Neural progenitor cell (in vitro differentiated cells): ENCODE measurements around the gene CLEC10A.

Source experiments
- CTCF ChIP-seq: fragments of 200-600 bp; sonication (generic); IDR thresholded peaks from 2 replicates; pipeline ENCODE4 v1.5.1; 2017; ENCODE audit warnings: antibody characterized with exemption, mild to moderate bottlenecking
- EZH2 ChIP-seq: fragments of 200-600 bp; sonication (generic); IDR thresholded peaks from 2 replicates; pipeline ENCODE4 v1.6.1; 2017; ENCODE audit warnings: antibody characterized with exemption, mild to moderate bottlenecking, moderate library complexity
- EZH2phosphoT487 ChIP-seq: fragments of 200-600 bp; sonication (generic); IDR thresholded peaks from 2 replicates; pipeline ENCODE4 v1.6.1; 2017; ENCODE audit warnings: antibody characterized with exemption

DNA sequence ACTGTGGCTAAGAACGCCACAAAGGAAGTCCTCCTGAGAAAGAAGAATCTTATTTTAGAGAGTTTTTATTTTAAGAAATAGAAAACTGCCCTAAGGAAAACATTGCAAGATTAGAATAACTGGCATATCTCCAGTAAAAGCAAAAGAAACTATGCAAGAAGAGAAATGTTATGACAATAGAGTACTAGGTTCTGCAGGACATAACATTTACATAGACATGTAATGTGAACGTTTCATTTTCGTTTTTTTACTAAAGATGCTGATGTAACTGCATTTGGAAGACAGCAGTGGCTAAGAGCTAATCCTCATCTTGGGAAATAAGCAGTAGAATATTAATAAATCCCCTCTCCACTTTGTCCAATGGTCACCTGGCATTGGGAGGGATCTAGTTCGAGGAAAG is 42.3 kb upstream of the CLEC10A start:
- TF ChIP-seq EZH2phosphoT487 (no peak), CTCF (no peak), EZH2 (no peak)
